Right ventricle myocardium inferior (tissue), 1 donor: ENCODE measurements around the gene GOLT1A. TPM values are rescaled to one million over a fixed set of nuclear protein-coding genes. Genes with fewer than 3 reads are reported as not detected.

Experiments used
- ATAC-seq: fragments of 200-7000 bp; cut with Tn5 transposase; one replicate; pipeline ENCODE4 v1.9.1; 2020; ENCODE audit warnings: mild to moderate bottlenecking, moderate library complexity
- DNase-seq: peaks from one replicate; pipeline ENCODE4 v3.0.0; 2021; ENCODE audit errors: missing footprints
- intact Hi-C: fragments of 100-400 bp; cut with DNase I; formaldehyde crosslinking; loops from one replicate; pipeline ENCODE4 v1.11.0; 2022
- long read RNA-seq: library from polyadenylated mRNA; unstranded; transcript quantifications from one replicate; pipeline ENCODE4 v2.0.0, GENCODE V29; 2021
- total RNA-seq: library from RNA; stranded (reverse); fragmentation: NEBNext Ultra II Directional; extraction: Animal tissue kit (Norgen Biotek cat#: 25700); gene quantifications from one replicate; pipeline ENCODE4 v1.2.1, GENCODE V29; 2021
- donor health status: DM: no; HTN: yes; CAD: no; lungs with severe emphysema.

The GOLT1A gene
- not detected for total RNA-seq
- long read RNA-seq, result 0 reads

GRCh38 chr1:204213668-204214662, at the start of gene GOLT1A:
GOLT1A (minus strand) TSS chr1:204213988; CDS start chr1:204213906, 82 bp downstream.
- no peak for DNase-seq
- intact Hi-C loops, result loop anchor here (1.0 kb wide), 1 partner anchor 149 kb away; no protein-coding TSS in a partner anchor
- peak; percentile 78 for ATAC-seq

- ATAC-seq, result peak; percentile 31
- intact Hi-C loops, result no loop called here
- DNase-seq, result no peak
Measured at GRCh38 chr1:204263254-204263910, 49.6 kb upstream of the GOLT1A start.

DNA sequence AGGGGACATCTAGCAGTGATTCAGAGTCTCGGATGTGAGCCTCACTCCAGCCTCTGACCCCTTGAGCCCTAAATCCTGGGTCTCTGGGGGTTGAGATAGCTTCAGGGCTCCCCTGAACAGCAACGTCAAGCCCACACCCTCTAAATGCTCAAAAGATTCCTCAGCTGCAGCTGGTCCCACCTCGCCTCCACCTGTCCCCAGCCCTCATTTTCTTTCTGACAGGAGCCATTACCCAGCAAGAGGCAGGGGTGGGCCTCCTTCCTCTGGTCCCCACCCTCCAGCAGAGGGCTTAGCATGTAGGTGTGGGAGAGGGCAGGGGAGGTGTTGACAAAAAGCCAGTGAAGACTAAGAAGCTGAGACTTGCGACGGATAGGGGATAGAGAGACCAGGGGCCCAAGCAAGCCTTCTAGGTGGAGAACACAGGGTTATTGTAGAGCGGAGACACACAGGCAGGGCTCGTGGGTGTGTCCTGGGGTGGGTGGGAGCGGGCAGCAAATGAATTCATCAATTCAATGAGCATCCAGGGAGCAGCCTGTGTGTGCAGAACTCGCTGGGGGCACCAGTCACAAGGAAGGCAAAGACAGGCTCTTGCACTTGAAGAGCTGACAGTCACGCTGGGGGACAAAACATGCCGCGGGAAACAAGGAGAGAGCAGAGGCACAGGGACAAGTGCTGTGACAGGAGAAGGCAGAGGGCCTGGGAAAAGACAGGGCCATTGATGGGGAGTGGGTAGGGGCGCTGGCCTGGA, 48.9 kb upstream of the GOLT1A start:
- ATAC-seq (no peak), DNase-seq (no peak)
- intact Hi-C loops, result no loop called here

- ATAC-seq, result no peak
- intact Hi-C loops, result no loop called here
Measured at GRCh38 chr1:204261746-204262505, 48.1 kb upstream of the GOLT1A start.

DNA sequence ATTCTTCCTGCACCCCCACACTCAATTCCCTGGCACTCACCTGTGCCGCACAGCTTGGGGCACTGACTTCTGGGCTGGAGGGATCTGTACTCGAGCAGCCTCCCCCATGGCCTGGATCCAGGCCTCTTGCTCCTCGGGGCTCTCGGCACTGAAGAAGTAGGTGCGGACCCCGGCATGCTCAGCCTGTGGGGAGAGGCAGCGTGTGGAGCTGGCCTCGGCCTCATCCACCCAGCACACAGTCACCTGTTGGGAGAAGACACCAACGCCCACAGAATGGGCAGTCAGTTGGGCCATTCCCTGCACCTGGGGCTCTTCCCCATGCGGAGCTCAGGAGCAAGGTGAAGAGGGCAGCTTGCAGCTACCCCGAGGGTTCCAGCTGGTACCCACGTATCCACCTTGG, 47.5 kb upstream of the GOLT1A start:
- no peak for DNase-seq
- no peak for ATAC-seq
- intact Hi-C loops, result no loop called here

More at GRCh38 chr1:204261746-204262505, 48.1 kb upstream of the GOLT1A start:
- no peak for DNase-seq

GRCh38 chr1:204260601-204261197, 46.9 kb upstream of the GOLT1A start:
- ATAC-seq (no peak), DNase-seq (no peak)
- intact Hi-C loops, result no loop called here

DNA sequence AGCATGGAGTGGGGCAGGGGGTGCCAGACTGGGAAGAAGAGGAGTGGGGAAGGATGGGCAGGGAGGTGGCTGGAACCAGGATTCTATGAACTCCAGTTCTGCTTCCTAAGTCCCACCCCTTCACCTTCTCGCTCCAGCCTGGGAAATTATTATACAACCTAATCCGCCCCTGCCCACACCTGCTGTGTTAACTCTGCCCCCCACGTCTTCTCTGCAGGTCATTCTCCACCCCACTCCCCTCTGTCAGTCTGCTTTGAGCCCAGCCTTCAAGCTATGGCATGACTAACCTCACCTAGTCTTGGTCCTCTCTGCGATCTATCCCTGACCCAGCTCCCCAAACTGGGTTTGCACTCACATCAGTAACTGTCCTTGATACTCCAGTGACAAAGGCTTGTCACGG, 46.0 kb upstream of the GOLT1A start:
- ATAC-seq (no peak), DNase-seq (no peak)
- intact Hi-C loops, result no loop called here

DNA sequence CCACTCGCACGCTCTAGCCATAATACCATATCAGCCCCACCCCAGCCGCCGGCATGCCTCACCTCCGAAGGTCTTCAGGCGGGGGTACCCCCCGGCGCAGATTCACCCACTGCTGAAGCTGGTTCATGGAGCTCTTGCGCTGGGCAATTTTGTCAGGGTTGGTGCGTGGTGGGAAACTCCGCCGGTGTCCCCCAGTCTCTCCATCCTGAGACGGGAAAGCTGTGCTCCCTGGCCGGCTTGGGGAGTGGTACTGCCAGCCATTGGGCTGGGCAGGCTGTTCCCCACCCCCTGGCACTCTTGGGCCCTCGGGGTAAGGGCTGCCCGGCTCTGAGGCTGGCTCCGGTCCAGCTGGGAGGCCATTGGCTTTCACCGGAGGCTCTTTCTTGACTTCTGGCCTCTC, 45.4 kb upstream of the GOLT1A start:
- ATAC-seq (no peak), DNase-seq (no peak)
- intact Hi-C loops, result no loop called here

DNA sequence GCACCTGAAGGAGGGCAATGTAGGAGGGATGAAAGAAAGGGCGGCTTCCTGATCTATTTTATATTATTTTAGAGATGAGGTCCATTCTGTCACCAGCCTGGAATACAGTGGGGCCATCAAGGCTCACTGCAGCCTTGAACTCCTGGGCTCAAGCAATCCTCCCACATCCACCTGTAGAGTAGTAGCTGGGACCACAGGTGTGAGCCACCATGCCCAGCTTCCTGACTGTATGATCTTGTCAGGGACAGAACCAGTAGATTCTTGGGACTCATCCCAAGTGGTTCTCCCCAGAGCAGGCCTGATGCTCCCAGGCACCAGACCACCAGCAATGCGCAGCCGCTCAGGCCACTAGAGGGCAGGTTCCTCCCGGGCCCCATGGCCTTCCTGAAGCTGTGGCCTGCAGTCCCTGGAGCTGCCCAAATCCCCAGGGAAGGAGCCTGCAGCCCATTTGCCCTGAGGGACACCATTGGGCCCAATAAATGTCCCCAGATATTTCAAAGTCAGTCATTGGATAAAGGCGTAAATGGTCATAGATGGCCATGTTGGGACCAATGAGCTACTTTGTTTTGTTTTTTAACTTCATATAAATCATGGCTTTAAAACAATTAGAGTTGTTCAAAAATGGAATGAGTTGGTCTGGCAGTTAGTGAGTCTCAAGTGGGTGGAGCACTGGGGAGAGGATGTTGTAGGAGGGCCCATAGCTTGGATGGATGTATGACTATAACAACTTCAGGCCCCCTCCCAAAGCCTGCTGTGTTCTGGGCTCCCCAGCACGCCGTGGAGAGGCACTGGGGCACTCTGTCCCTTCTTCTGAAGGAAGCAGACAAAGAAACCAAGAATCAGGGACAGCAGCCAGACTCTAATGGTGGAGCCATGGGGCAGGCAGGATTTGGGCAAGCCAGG, 44.7 kb upstream of the GOLT1A start:
- intact Hi-C loops, result loop anchor here (1.0 kb wide), 1 partner anchor 105 kb away; no protein-coding TSS in a partner anchor
- DNase-seq (peak; percentile 84), ATAC-seq (peak; percentile 40)

DNA sequence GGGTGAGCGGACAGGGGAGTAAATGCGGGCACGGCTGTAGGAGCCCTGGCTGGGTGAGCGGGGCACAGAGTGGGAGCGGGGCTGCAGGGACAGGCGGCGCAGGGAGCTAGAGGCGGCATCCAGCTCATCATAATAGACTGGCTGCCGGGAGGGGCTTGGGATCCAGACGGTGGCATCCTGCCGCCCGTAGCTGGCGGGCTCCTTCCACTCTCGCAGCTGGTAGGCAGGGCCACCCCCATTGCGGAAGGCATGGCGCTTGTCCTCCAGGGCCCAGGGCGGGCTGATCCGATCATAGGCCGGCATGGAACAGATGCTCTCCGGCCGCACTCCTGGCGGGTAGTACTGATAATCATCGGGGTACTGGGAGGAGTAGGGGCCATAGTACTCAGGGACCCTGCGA, 43.7 kb upstream of the GOLT1A start:
- peak; percentile 59 for DNase-seq
- intact Hi-C loops, result no loop called here
- no peak for ATAC-seq

DNA sequence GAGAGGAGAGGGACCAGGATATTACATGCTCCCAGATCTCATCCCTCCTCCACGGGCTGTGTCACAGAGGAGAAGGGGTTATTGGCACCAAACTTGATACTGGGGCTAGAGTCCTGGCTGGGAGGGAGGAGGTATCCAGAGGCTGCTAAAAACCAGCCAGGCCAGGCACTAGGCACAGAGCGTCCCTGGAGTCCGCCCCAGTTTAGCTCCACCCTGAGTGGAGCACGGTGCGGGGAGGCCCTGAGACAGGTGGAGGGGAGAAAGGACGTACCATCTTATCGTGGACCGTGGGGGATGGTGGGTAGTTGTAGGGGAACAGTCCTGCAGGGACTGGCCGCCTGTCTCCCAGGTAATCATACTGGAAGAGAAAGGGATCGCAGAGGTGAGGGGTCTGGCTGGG, 42.7 kb upstream of the GOLT1A start:
- DNase-seq, result peak; percentile 51
- no peak for ATAC-seq
- intact Hi-C loops, result no loop called here

GRCh38 chr1:204255966-204256365, 42.2 kb upstream of the GOLT1A start:
- ATAC-seq (no peak), DNase-seq (no peak)
- intact Hi-C loops, result no loop called here

GRCh38 chr1:204255225-204255624, 41.4 kb upstream of the GOLT1A start:
- intact Hi-C loops, result no loop called here
- ATAC-seq (no peak), DNase-seq (no peak)

DNA sequence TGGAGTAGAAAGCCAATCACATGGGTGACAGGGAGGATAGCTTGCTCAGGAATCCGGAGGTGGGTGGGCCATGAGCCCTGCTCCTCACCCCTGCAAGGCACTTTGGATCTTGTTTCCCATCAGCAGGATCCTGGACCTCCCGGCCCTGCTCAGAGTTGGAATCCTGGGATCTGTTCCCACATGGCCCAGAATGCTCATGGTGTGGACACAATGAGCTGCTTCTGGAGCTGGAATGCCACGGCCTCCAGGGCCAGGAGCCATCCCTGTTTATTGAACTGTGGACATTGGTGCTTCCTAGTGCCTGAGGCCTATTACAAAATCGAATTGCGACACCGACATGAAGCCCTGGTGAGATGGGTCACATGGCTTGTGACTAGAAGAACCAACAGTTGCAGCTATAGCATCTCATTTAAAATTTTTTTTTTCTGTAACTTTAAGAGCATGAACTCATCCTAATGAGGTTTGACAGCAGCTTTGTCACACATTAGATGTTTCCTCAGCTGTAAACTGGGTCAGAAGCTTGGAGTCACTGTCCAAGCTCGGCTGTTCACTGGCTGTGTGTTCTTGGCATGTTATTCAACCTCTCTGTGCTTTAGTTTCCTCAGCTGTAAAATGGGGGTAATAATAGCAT, 40.4 kb upstream of the GOLT1A start:
- no peak for DNase-seq
- peak; percentile 79 for ATAC-seq
- intact Hi-C loops, result no loop called here

DNA sequence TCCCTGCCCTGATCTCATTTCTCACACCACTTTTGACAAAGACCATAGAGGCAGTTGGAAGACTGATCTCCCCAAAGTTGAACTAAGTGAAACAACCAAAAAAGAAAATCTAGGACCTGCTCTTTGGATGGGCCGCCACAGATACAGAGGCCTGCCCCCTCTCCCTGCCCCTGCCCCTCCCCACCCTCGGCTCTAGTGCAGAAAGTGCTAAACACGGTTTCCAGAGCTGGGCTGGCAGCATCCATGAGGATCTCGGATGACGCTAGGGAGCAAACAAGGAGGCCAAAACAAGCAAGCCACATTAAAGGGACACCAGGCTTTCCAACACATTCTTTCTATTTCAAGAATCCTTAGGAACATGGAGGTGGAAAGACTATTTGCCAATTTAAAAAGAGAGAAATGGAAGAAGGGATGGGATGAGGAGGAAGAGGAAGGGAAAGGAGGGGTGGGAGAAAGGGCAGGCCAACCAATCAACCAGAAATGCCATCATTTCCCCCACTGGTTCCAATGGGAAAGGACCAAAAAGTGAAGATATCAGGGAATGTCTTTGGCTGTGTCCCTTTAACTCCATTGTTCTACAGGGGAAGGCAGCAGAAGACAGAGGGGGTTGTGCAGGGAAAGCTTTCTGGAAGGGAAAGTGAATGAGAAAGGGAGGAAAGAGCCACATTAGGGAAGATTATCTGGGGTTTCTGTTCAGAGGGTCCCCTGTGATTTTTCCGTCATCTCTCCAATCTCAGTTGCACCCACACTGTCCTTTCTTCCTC, 38.3 kb upstream of the GOLT1A start:
- intact Hi-C loops, result no loop called here
- no peak for DNase-seq

DNA sequence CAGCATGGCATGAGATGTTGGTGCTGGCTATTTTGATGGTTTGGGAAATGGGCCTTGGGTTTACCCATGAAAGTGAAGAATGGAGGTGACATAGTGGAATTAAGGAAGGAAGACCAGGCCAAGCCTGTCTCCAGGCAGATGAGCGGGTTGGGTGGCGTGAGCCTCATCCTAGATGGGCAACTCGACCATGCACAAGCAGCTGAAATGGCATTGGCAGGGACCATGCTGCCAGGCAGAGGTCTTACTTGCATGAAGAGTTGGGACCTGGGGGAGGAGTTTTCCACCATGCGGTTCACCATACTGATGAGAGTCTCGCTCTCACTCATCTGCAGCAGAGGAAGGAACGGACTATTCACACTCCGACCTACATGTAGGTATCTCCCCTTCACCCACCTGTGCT, 37.5 kb upstream of the GOLT1A start:
- ATAC-seq (no peak), DNase-seq (no peak)
- intact Hi-C loops, result no loop called here

More for the DNA sequence above, 38.3 kb upstream of the GOLT1A start:
- ATAC-seq, result no peak
